Right ventricle myocardium superior (tissue), 1 donor: ENCODE results near the gene TTF2. TPM values are rescaled to one million over a fixed set of nuclear protein-coding genes. Genes with fewer than 3 reads are reported as not detected.
"Not testable (repeated sequence)": the region's sequence is repeated elsewhere in the genome, so short reads cannot be mapped to it uniquely, and the experiment has no call there.

Source experiments
- ATAC-seq: fragments of 200-7000 bp; cut with Tn5 transposase; one replicate; pipeline ENCODE4 v1.9.1; 2020; ENCODE audit warnings: mild to moderate bottlenecking; ENCODE audit not compliant: poor library complexity
- DNase-seq: peaks from one replicate; pipeline ENCODE4 v3.0.0-alpha.2; 2020
- intact Hi-C: fragments of 100-400 bp; cut with DNase I; formaldehyde crosslinking; loops from one replicate; pipeline ENCODE4 v1.11.2; 2022
- microRNA-seq: library from miRNA; unstranded; fragments of <30 nt; microRNA quantifications from one replicate; pipeline ENCODE4 v1.2.0, GENCODE V29; 2020
- total RNA-seq: library from RNA; stranded (reverse); fragmentation: NEBNext Ultra II Directional; extraction: Animal tissue kit (Norgen Biotek cat#: 25700); gene quantifications from one replicate; pipeline ENCODE4 v1.2.1, GENCODE V29; 2021
- donor health status: DM: no; HTN: yes; CAD: no; lungs with severe emphysema.

Gene TTF2
- total RNA-seq, 1 donor from 2014 or later, result 4.3 TPM

- no peak for DNase-seq
- intact Hi-C loops, result no loop called here
Observed at GRCh38 chr1:117137281-117137855, 77.2 kb downstream of the TTF2 start.

GRCh38 chr1:117138106-117138505 lies 78.0 kb downstream of the TTF2 start:
- ATAC-seq (no peak), DNase-seq (no peak)
- intact Hi-C loops, result no loop called here

More at GRCh38 chr1:117137281-117137855, 77.2 kb downstream of the TTF2 start:
- no peak for ATAC-seq

DNA sequence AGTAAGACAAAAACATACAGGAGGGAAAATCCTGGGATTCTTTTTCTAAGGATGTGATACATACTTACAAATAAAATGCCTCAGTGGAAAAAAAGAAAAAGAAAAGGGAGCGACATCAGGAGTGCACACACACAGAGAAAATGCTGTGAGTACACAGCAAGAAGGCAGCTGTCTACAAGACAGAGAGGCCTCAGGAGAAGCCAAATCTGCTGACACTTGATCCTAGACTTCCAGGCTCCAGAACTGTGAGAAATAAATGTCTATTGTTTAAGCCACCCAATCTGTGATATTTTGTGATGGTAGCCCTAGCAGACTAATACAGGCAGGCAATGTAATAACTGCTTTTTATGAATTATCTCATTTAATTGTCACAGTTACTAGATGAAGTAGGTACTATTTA lies 78.4 kb downstream of the TTF2 start:
- DNase-seq (no peak), ATAC-seq (no peak)
- intact Hi-C loops, result no loop called here

GRCh38 chr1:117142200-117142599 lies 82.1 kb downstream of the TTF2 start:
- DNase-seq (no peak), ATAC-seq (no peak)
- intact Hi-C loops, result no loop called here

- intact Hi-C loops, result no loop called here
- ATAC-seq (no peak), DNase-seq (no peak)
Observed at GRCh38 chr1:117143172-117143571, 83.0 kb downstream of the TTF2 start.

GRCh38 chr1:117143871-117144270 lies 83.7 kb downstream of the TTF2 start:
- DNase-seq (no peak), ATAC-seq (no peak)
- intact Hi-C loops, result no loop called here

DNA sequence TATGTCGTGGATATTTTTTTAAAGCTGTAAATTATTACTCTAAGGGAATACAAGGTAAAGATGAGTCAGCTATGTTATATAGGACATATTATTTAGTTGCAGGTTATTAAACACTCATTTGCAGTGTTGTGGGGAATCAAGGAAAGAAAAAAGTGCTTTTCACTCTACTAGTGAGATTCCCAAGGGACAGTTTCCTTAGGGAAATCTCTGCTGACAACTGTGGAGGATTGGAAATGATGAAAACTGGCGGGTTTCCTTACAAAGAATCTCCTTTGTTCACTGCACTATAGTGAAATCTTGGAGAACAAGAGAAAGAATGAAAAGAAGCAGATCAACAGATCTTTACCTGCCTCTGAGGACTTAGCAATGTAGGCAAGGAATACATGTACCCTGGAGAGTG lies 85.9 kb downstream of the TTF2 start:
- intact Hi-C loops, result no loop called here
- ATAC-seq (no peak), DNase-seq (no peak)

- ATAC-seq (peak; percentile 67), DNase-seq (no peak)
- intact Hi-C loops, result no loop called here
Observed at GRCh38 chr1:117146575-117147340, 86.6 kb downstream of the TTF2 start.

DNA sequence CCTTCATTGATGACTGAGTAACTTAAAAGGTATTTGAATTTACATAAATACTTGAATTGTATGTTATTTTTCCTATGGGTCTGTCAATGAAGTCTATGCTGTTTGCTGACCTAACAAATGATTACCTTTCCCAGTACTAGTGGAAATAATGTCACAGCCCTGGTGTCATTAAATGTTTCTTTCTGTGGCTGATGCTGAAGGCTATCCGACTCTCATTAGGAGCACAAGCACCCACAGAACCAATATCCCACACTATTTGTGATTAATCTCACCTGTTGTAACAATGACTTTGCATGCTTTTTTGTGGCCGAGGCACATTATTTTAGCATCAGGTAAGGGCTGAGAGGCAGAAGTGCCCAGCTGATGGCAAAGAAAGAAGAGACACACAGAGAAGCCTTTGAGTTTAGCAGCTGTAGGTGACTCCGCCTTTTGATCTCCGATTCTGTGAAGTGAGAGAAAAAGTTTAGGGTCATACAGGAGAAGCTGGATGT lies 87.3 kb downstream of the TTF2 start:
- intact Hi-C loops, result no loop called here
- DNase-seq (no peak), ATAC-seq (no peak)

DNA sequence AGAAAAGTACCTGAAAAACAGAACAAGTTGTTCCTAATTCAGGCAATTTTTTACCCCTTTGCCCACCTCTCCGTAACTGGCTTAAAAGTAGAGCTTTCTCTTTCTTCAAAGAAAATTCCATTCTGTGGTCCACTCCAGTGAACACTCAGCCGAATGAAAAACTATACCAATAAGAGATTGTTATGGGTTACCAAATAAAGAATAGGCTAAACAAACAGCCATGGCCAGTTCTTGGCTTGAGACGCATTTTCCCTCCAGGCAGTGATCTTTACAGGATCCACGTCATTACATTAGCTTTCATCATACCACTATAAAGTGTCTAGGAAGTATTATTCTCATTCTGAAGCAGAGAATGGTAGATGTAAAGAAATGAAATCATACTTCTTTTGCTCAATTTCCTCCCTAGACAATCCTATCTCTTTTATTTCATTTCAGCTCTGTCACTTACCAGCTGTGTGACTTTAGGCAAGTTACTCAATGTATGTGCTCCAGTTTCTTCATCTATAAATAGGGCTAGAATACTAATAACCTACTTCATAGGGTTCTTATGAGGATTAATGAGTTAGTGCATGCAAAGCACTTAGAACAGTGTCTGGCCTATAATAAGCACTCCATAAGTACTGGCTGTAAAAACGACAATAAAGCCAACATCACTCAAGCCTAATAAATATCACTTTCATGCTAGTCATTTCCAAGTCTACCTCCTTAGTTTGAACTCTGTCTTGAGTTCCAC lies 87.9 kb downstream of the TTF2 start:
- ATAC-seq, result no peak
- intact Hi-C loops, result no loop called here
- no peak for DNase-seq

- ATAC-seq (no peak), DNase-seq (no peak)
- intact Hi-C loops, result no loop called here
Observed at GRCh38 chr1:117150316-117150715, 90.2 kb downstream of the TTF2 start.

- DNase-seq, intact Hi-C loops, ATAC-seq: not testable (repeated sequence)
Observed at GRCh38 chr1:117151305-117151704, 91.2 kb downstream of the TTF2 start.

Small RNAs within 50 kb of the gene (microRNA-seq; reads per million reads assigned to microRNA genes)
- gene MIR942, result 1.9 reads per million

Other genes starting within 250 kb of the TTF2 start
- 81.5 TPM for gene PTGFRN, start 150.4 kb upstream of the TTF2 start, total RNA-seq
- 1.0 TPM for gene CD101, start 58.6 kb upstream of the TTF2 start, total RNA-seq
- 16.4 TPM for gene TRIM45, start 61.4 kb downstream of the TTF2 start, total RNA-seq
- gene VTCN1, start 150.6 kb downstream of the TTF2 start, total RNA-seq, result not detected